ENCODE results near the gene SUPT4H1.

SUPT4H1 gene

GRCh38 chr17:58385359-58385899 is 33.4 kb upstream of the SUPT4H1 start:
- TF ChIP-seq CTCF (conservative IDR thresholded peaks at IDR 0.05; ENCODE audit: low read depth, low read length), result no peak
- H3K4me3 ChIP-seq (ENCODE audit: low read depth, low read length), result no peak overlapping the region
- DNase-seq (ENCODE audit: low read depth), result no peak

GRCh38 chr17:58384897-58385296 is 32.9 kb upstream of the SUPT4H1 start:
- H3K4me3 ChIP-seq (ENCODE audit: low read depth, low read length), result no peak overlapping the region
- no peak for TF ChIP-seq CTCF (conservative IDR thresholded peaks at IDR 0.05; ENCODE audit: low read depth, low read length)
- no peak for DNase-seq (ENCODE audit: low read depth)

GRCh38 chr17:58383892-58384462 is 32.0 kb upstream of the SUPT4H1 start:
- DNase-seq (ENCODE audit: low read depth), result no peak
- no peak overlapping the region for H3K4me3 ChIP-seq (ENCODE audit: low read depth, low read length)
- TF ChIP-seq CTCF (conservative IDR thresholded peaks at IDR 0.05; ENCODE audit: low read depth, low read length), result no peak

GRCh38 chr17:58382872-58383242 is 30.9 kb upstream of the SUPT4H1 start:
- no peak for TF ChIP-seq CTCF (conservative IDR thresholded peaks at IDR 0.05; ENCODE audit: low read depth, low read length)
- DNase-seq (ENCODE audit: low read depth), result no peak
- no peak overlapping the region for H3K4me3 ChIP-seq (ENCODE audit: low read depth, low read length)

GRCh38 chr17:58382108-58382871 is 30.3 kb upstream of the SUPT4H1 start:
- H3K4me3 ChIP-seq (ENCODE audit: low read depth, low read length), result no peak overlapping the region
- TF ChIP-seq CTCF (conservative IDR thresholded peaks at IDR 0.05; ENCODE audit: low read depth, low read length), result no peak
- DNase-seq (ENCODE audit: low read depth), result no peak

GRCh38 chr17:58381124-58382035 is 29.4 kb upstream of the SUPT4H1 start:
- H3K4me3 ChIP-seq (ENCODE audit: low read depth, low read length), result no peak overlapping the region
- TF ChIP-seq CTCF (conservative IDR thresholded peaks at IDR 0.05; ENCODE audit: low read depth, low read length), result no peak
- no peak for DNase-seq (ENCODE audit: low read depth)
